Measurements from ENCODE around the gene SPINK9. TPM values are rescaled to one million over a fixed set of nuclear protein-coding genes. Genes with fewer than 3 reads are reported as not detected.

Gene SPINK9
- not detected in 2 replicates for total RNA-seq

GRCh38 chr5:148335259-148335658 is at the start of gene SPINK9:
SPINK9 (plus strand) TSS chr5:148335559; CDS start chr5:148335614, 55 bp downstream.

GRCh38 chr5:148312153-148312552 is 23.2 kb upstream of the SPINK9 start, which contains the start of gene SPINK7:
SPINK7 (plus strand) TSS chr5:148312423; CDS start chr5:148312484, 61 bp downstream.

GRCh38 chr5:148383564-148384379 is 48.4 kb downstream of the SPINK9 start, which contains the start of gene FBXO38:
FBXO38 (plus strand) TSS chr5:148383958; CDS start chr5:148394777, 10,819 bp downstream.

Other genes starting within 250 kb of the SPINK9 start
- gene SPINK14, start 167.0 kb upstream of the SPINK9 start, total RNA-seq = not detected in 2 replicates
- not detected in 2 replicates for gene SPINK6, start 132.5 kb upstream of the SPINK9 start, total RNA-seq
- gene MARCOL, start 97.0 kb upstream of the SPINK9 start, total RNA-seq = not detected in 2 replicates
- gene SPINK13, start 66.8 kb upstream of the SPINK9 start, total RNA-seq = not detected in 2 replicates
- gene SPINK7, start 23.1 kb upstream of the SPINK9 start, total RNA-seq = not detected in 2 replicates
- gene FBXO38, start 48.4 kb downstream of the SPINK9 start, total RNA-seq = 25.7 and 51.1 TPM in 2 replicates

All from epithelial cell of alveolus of lung (primary cell).